ENCODE results near the gene STAT3. TPM values are rescaled to one million over a fixed set of nuclear protein-coding genes. Genes with fewer than 3 reads are reported as not detected.
"Not testable (repeated sequence)": the region's sequence is repeated elsewhere in the genome, so short reads cannot be mapped to it uniquely, and the experiment has no call there.

STAT3 gene
- total RNA-seq, 3 donors from 2014 or later (not counting 1 experiment from before 2014, with no cell fraction given): 190 to 246 (median 206) TPM

DNA sequence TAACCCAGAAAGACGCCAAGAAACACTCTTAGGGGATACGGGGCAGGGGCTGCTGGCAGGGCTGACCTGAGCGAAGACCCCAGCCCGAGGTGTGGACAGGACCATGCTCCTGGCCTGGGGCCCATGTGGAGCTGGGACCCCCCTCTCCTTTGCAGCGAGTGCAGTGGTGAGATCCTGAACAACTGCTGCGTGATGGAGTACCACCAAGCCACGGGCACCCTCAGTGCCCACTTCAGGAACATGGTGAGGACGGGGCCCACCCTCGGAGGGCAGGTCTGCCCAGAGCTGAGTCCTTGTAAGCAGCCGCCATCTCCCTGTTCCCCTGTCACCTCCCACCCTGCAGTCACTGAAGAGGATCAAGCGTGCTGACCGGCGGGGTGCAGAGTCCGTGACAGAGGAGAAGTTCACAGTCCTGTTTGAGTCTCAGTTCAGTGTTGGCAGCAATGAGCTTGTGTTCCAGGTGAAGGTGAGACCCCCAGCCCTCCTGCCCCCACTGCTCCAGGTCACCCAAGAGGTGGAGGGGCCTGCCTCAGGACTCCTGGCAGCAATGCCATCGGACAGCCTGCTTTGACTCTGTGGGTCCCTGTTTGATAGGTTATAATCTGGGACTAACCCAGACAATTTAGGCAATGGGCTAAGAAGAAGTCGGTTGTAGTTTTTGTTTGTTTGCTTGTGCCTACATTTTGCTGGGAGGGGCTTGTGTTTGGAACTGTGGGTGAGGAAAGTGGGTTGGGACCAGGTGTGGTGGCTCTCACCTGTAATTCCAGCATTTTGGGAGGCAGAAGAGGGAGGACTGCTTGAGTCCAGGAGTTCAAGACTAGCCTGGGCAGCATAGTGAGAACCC lies 83.8 kb downstream of the STAT3 start:
- TF ChIP-seq, protein P1, sequence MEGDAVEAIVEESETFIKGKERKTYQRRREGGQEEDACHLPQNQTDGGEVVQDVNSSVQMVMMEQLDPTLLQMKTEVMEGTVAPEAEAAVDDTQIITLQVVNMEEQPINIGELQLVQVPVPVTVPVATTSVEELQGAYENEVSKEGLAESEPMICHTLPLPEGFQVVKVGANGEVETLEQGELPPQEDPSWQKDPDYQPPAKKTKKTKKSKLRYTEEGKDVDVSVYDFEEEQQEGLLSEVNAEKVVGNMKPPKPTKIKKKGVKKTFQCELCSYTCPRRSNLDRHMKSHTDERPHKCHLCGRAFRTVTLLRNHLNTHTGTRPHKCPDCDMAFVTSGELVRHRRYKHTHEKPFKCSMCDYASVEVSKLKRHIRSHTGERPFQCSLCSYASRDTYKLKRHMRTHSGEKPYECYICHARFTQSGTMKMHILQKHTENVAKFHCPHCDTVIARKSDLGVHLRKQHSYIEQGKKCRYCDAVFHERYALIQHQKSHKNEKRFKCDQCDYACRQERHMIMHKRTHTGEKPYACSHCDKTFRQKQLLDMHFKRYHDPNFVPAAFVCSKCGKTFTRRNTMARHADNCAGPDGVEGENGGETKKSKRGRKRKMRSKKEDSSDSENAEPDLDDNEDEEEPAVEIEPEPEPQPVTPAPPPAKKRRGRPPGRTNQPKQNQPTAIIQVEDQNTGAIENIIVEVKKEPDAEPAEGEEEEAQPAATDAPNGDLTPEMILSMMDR (IDR thresholded peaks at IDR 0.05): no peak
- Mint-ChIP-seq H3K27ac (peak overlapping the region in 1 of 2 donors; percentile 40), H3K4me3 (no peak overlapping the region)

DNA sequence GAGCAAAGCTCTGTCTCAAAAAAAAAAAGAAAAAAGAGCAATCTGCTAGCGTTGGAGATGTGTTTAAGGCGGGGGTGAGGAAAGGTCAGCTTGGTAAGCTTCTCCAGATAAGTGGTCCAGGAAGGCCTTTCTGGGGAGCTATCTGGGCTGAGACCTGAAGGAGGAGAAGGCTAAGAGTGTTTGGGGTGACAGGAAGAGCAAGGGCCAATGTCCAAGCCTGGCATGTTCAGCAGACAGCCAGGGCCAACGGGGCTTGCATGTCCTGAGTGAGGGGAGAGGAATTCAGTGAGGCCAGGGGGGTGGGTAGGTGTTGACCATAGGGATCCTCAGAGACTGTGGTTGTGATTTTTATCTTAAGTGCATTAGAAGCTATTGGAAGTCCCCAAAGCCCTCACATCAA lies 84.5 kb downstream of the STAT3 start:
- TF ChIP-seq, protein P1 (IDR thresholded peaks at IDR 0.05): no peak
- Histone ChIP-seq H3K27me3 (ENCODE audit: control insufficient read depth, insufficient read depth, low read length) (no peaks in the 10 kb centered on the region), H3K9me3 (ENCODE audit: control insufficient read depth, insufficient read depth, low read length) (no peaks in the 10 kb centered on the region), H3K36me3 (ENCODE audit: control insufficient read depth, insufficient read depth, low read length) (peaks cover 70% of the 10 kb centered on the region), H3K4me3 (ENCODE audit: low read length) (no peak overlapping the region), H3K27ac (ENCODE audit: low read length) (no peak overlapping the region), H3K4me1 (ENCODE audit: control insufficient read depth, insufficient read depth, low read length) (no peaks in the 10 kb centered on the region)
- H3K27ac Mint-ChIP-seq: no peak overlapping the region
- H3K36me3 Mint-ChIP-seq: peaks cover 16% of the 10 kb centered on the region
- no peak for DNase-seq
- no peaks in the 10 kb centered on the region for H3K4me1 Mint-ChIP-seq
- no peaks in the 10 kb centered on the region for H3K27me3 Mint-ChIP-seq (ENCODE audit: low read depth in 2 of 2)
- no peak overlapping the region for H3K4me3 Mint-ChIP-seq
- 80% methylated on average over 3 of the region's 3 CpGs for WGBS (ENCODE audit: insufficient coverage)
- intact Hi-C loops (cut with micrococcal nuclease): no loop called here
- no peaks in the 10 kb centered on the region for H3K9me3 Mint-ChIP-seq
- ATAC-seq: no peak

More for the DNA sequence above, 83.8 kb downstream of the STAT3 start:
- Histone ChIP-seq H3K9me3 (ENCODE audit: control insufficient read depth, insufficient read depth, low read length) (no peaks in the 10 kb centered on the region), H3K4me1 (ENCODE audit: control insufficient read depth, insufficient read depth, low read length) (no peaks in the 10 kb centered on the region), H3K27ac (ENCODE audit: low read length) (no peak overlapping the region), H3K4me3 (ENCODE audit: low read length) (no peak overlapping the region), H3K27me3 (ENCODE audit: control insufficient read depth, insufficient read depth, low read length) (no peaks in the 10 kb centered on the region), H3K36me3 (ENCODE audit: control insufficient read depth, insufficient read depth, low read length) (peaks cover 70% of the 10 kb centered on the region)
- DNase-seq: no peak
- intact Hi-C loops (cut with micrococcal nuclease): no loop called here
- Mint-ChIP-seq H3K9me3 (no peaks in the 10 kb centered on the region), H3K4me1 (no peaks in the 10 kb centered on the region), H3K36me3 (peaks cover 16% of the 10 kb centered on the region), H3K27me3 (ENCODE audit: low read depth in 2 of 2) (no peaks in the 10 kb centered on the region)
- ATAC-seq: no peak
- whole genome bisulfite sequencing (ENCODE audit: insufficient coverage): 97% methylated on average over 16 of the region's 16 CpGs

DNA sequence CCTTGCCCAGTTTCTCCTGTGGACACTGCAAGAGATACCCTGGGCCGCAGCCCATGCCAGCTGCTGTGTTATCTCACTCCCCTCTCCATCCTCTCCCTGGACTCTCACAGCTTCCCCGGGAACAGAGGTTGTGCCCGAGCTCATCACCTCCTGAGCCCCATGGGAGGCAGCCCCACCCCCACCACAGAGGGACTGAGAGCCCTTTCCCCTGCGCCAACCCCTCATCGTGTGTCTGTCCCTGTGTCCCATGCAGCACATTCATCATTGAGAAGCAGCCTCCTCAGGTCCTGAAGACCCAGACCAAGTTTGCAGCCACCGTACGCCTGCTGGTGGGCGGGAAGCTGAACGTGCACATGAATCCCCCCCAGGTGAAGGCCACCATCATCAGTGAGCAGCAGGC lies 87.2 kb downstream of the STAT3 start:
- Mint-ChIP-seq H3K27ac (no peak overlapping the region), H3K4me3 (no peak overlapping the region), H3K4me1 (no peaks in the 10 kb centered on the region), H3K36me3 (peaks cover 16% of the 10 kb centered on the region), H3K27me3 (ENCODE audit: low read depth in 2 of 2) (no peaks in the 10 kb centered on the region), H3K9me3 (no peaks in the 10 kb centered on the region)
- Histone ChIP-seq H3K27ac (ENCODE audit: low read length) (no peak overlapping the region), H3K9me3 (ENCODE audit: control insufficient read depth, insufficient read depth, low read length) (no peaks in the 10 kb centered on the region), H3K4me3 (ENCODE audit: low read length) (no peak overlapping the region), H3K27me3 (ENCODE audit: control insufficient read depth, insufficient read depth, low read length) (no peaks in the 10 kb centered on the region), H3K36me3 (ENCODE audit: control insufficient read depth, insufficient read depth, low read length) (peaks cover 54% of the 10 kb centered on the region), H3K4me1 (ENCODE audit: control insufficient read depth, insufficient read depth, low read length) (no peaks in the 10 kb centered on the region)
- intact Hi-C loops (cut with micrococcal nuclease): no loop called here
- DNase-seq: no peak
- TF ChIP-seq, protein P1 (IDR thresholded peaks at IDR 0.05): no peak
- 96% methylated on average over 9 of the region's 9 CpGs for WGBS (ENCODE audit: insufficient coverage)
- no peak for ATAC-seq

DNA sequence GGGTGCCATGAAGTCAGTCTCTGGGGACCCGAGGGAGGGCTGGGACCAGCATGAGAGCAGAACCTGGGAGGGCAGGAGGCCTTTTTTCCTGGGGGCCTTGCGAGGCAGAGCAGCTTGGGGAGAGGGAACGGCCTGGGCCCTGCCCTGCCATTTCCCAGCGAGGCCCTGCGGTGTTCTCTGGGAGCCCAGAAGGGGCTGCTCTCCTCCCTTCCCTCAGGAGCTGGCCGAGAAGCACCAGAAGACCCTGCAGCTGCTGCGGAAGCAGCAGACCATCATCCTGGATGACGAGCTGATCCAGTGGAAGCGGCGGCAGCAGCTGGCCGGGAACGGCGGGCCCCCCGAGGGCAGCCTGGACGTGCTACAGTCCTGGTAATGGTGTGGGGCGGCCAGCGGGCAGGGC lies 88.3 kb downstream of the STAT3 start:
- WGBS (ENCODE audit: insufficient coverage): no CpG with 5 or more reads among the region's 17 CpGs
- H3K9me3 ChIP-seq (ENCODE audit: control insufficient read depth, insufficient read depth, low read length); H3K9me3 Mint-ChIP-seq; ATAC-seq; H3K4me3 ChIP-seq (ENCODE audit: low read length); H3K27ac ChIP-seq (ENCODE audit: low read length); H3K4me3 Mint-ChIP-seq; DNase-seq; H3K27me3 Mint-ChIP-seq (ENCODE audit: low read depth in 2 of 2); H3K27ac Mint-ChIP-seq; H3K4me1 ChIP-seq (ENCODE audit: control insufficient read depth, insufficient read depth, low read length); intact Hi-C loops (cut with micrococcal nuclease); H3K27me3 ChIP-seq (ENCODE audit: control insufficient read depth, insufficient read depth, low read length); H3K4me1 Mint-ChIP-seq: not testable (repeated sequence)
- H3K36me3 ChIP-seq (ENCODE audit: control insufficient read depth, insufficient read depth, low read length): peaks cover 58% of the 10 kb centered on the region
- peaks cover 16% of the 10 kb centered on the region for H3K36me3 Mint-ChIP-seq

DNA sequence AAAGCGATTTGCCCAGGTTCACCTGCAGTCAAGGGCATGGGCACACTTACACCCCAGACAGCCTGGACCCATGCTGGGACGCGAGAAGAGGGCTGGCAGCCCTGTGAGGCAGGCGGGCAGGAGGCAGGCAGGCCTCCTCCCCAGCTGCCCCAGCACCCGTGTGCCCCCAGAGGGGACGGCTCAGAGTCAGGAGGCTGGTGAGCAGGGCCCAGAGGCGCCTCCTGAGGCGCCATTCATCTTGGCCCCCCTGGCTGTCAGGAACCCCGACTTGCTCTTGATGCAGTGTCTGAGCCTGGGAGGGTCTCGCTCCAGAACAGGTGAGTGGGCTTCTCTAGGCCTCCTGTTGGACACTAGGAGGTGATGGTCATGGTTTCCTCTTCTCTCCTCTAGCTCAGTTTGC lies 88.9 kb downstream of the STAT3 start:
- H3K36me3 ChIP-seq (ENCODE audit: control insufficient read depth, insufficient read depth, low read length): peaks cover 59% of the 10 kb centered on the region
- intact Hi-C loops (cut with micrococcal nuclease); H3K4me1 Mint-ChIP-seq; H3K27ac ChIP-seq (ENCODE audit: low read length); H3K4me1 ChIP-seq (ENCODE audit: control insufficient read depth, insufficient read depth, low read length); H3K27me3 ChIP-seq (ENCODE audit: control insufficient read depth, insufficient read depth, low read length); ATAC-seq; H3K27ac Mint-ChIP-seq; H3K9me3 ChIP-seq (ENCODE audit: control insufficient read depth, insufficient read depth, low read length); H3K27me3 Mint-ChIP-seq (ENCODE audit: low read depth in 2 of 2); H3K4me3 ChIP-seq (ENCODE audit: low read length); H3K9me3 Mint-ChIP-seq; H3K4me3 Mint-ChIP-seq; DNase-seq: not testable (repeated sequence)
- 92% methylated on average over 10 of the region's 10 CpGs for WGBS (ENCODE audit: insufficient coverage)
- peaks cover 16% of the 10 kb centered on the region for H3K36me3 Mint-ChIP-seq

DNA sequence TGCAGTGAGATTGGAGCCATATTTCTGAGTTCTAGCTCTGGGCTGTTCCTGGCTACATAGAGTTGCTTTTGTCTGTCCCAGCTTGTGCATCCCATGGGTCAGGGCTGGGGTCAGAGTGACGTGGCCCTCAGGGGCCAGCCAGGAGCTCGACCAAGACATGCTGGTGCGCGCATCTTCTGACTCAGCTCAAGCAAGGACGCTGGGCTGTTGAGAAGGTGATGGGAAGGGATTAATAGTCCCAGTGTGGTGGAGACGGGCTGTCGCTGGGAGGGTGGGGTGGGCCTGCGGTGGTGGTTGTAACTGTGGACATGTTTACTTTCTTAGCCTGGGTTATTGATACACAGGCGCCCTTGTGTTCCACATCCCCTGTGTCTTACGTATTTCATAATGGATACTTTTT lies 90.5 kb downstream of the STAT3 start:
- 71% methylated on average over 1 of the region's 10 CpGs for WGBS (ENCODE audit: insufficient coverage)
- H3K27ac ChIP-seq (ENCODE audit: low read length); H3K4me1 ChIP-seq (ENCODE audit: control insufficient read depth, insufficient read depth, low read length); H3K4me1 Mint-ChIP-seq; ATAC-seq; H3K27ac Mint-ChIP-seq; H3K9me3 ChIP-seq (ENCODE audit: control insufficient read depth, insufficient read depth, low read length); H3K4me3 Mint-ChIP-seq; H3K36me3 Mint-ChIP-seq; H3K4me3 ChIP-seq (ENCODE audit: low read length); H3K9me3 Mint-ChIP-seq; H3K27me3 ChIP-seq (ENCODE audit: control insufficient read depth, insufficient read depth, low read length); DNase-seq; intact Hi-C loops (cut with micrococcal nuclease); H3K27me3 Mint-ChIP-seq (ENCODE audit: low read depth in 2 of 2): not testable (repeated sequence)
- peaks cover 51% of the 10 kb centered on the region for H3K36me3 ChIP-seq (ENCODE audit: control insufficient read depth, insufficient read depth, low read length)
